Kidney (tissue), 14 donors: Measurements from ENCODE around the gene PPP6R3. TPM values are rescaled to one million over a fixed set of nuclear protein-coding genes. Genes with fewer than 3 reads are reported as not detected.

Source experiments
- DNase-seq, 5 donors: peaks; one replicate each; pipeline ENCODE4 v3.0.0-alpha.2; 2013 to 2020
- FAIRE-seq: peaks from 2 replicates; lab custom pipeline; 2012; peaks lifted over from hg19 to GRCh38; lab: Jason Lieb, UNC
- H3K27ac ChIP-seq, 2 donors: one replicate each; pipeline ENCODE4 v1.7.0; 2013; ENCODE audit warnings: low read depth in 2 of 2, low read length in 2 of 2, inconsistent platforms in 1 of 2
- H3K27me3 ChIP-seq: one replicate; pipeline ENCODE4 v1.7.1; 2013; ENCODE audit warnings: low read length, inconsistent platforms; ENCODE audit not compliant: control insufficient read depth, insufficient read depth
- H3K36me3 ChIP-seq, 3 donors: one replicate each; pipeline versions ENCODE4 v1.7.0 to v1.7.1; 2013; ENCODE audit warnings: low read length in 3 of 3, control low read depth in 1 of 3, inconsistent platforms in 1 of 3; ENCODE audit not compliant: insufficient read depth in 3 of 3, control insufficient read depth in 2 of 3
- H3K4me1 ChIP-seq, 3 donors: one replicate each; pipeline versions ENCODE4 v1.7.0 to v1.7.1; 2013; ENCODE audit warnings: low read length in 3 of 3, inconsistent platforms in 1 of 3, low read depth in 1 of 3; ENCODE audit not compliant: control insufficient read depth in 2 of 3, insufficient read depth in 2 of 3
- H3K4me3 ChIP-seq, 3 donors: one replicate each; pipeline versions ENCODE4 v1.7.0 to v1.8.1; 2013; ENCODE audit warnings: low read length in 3 of 3, control low read depth in 1 of 3, inconsistent platforms in 1 of 3
- H3K9ac ChIP-seq, 3 donors: one replicate each; pipeline versions ENCODE4 v1.7.0 to v1.7.1; 2013; ENCODE audit warnings: low read length in 3 of 3, control low read depth in 1 of 3, inconsistent platforms in 1 of 3
- H3K9me3 ChIP-seq, 3 donors: one replicate each; pipeline versions ENCODE4 v1.7.0 to v1.7.1; 2013; ENCODE audit warnings: low read length in 3 of 3, control low read depth in 1 of 3, inconsistent platforms in 1 of 3; ENCODE audit not compliant: control insufficient read depth in 2 of 3, insufficient read depth in 1 of 3
- intact Hi-C: fragments of 100-400 bp; cut with DNase I; formaldehyde crosslinking; loops from one replicate; pipeline ENCODE4 v1.11.1; 2022
- polyA plus RNA-seq: library from polyadenylated mRNA; stranded (reverse); fragments of 350-450 nt; fragmentation: Illumina TruSeq; extraction: RNeasy Lipid Tissue Mini Kit (QIAGEN cat#74804); gene quantifications from one replicate; pipeline ENCODE4 v1.2.3, GENCODE V29; 2014; ENCODE audit warnings: low read depth, low replicate concordance; ENCODE audit not compliant: insufficient read depth
- total RNA-seq: library from RNA; stranded (reverse); fragmentation: NEBNext Ultra II Directional; extraction: Animal tissue kit (Norgen Biotek cat#: 25700); gene quantifications from one replicate; pipeline ENCODE4 v1.2.1, GENCODE V29; 2021
- TF ChIP-seq, protein P1 (sequence below): IDR thresholded peaks from 3 replicates; pipeline ENCODE4 v1.5.1; 2012; ENCODE audit warnings: mild to moderate bottlenecking, moderate library complexity, borderline replicate concordance; ENCODE audit not compliant: insufficient read depth; ENCODE audit errors: extremely low read depth
- donor health status: control.
- donor health status: control.
- donor health status: control.
- donor health status: control.
- donor health status: control.
- donor health status: DM: yes; HTN: yes; CAD: no.
- donor health status: Normal renal cell carcinoma (clear cell type).

PPP6R3 gene
- total and polyA plus RNA-seq, 2 donors from 2014 or later, result 30.3 to 108 TPM

GRCh38 chr11:68584991-68585524, 124.5 kb downstream of the PPP6R3 start:
- no peaks in the 10 kb centered on the region for H3K27me3 ChIP-seq
- intact Hi-C loops, result no loop called here
- no peak for FAIRE-seq
- no peak overlapping the region for H3K9ac ChIP-seq
- TF ChIP-seq, protein P1, sequence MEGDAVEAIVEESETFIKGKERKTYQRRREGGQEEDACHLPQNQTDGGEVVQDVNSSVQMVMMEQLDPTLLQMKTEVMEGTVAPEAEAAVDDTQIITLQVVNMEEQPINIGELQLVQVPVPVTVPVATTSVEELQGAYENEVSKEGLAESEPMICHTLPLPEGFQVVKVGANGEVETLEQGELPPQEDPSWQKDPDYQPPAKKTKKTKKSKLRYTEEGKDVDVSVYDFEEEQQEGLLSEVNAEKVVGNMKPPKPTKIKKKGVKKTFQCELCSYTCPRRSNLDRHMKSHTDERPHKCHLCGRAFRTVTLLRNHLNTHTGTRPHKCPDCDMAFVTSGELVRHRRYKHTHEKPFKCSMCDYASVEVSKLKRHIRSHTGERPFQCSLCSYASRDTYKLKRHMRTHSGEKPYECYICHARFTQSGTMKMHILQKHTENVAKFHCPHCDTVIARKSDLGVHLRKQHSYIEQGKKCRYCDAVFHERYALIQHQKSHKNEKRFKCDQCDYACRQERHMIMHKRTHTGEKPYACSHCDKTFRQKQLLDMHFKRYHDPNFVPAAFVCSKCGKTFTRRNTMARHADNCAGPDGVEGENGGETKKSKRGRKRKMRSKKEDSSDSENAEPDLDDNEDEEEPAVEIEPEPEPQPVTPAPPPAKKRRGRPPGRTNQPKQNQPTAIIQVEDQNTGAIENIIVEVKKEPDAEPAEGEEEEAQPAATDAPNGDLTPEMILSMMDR, result no peak
- H3K9me3 ChIP-seq, result no peaks in the 10 kb centered on the region
- H3K36me3 ChIP-seq, result peaks cover 0 to 51% (median 27%) of the 10 kb centered on the region in 3 donors
- no peak for DNase-seq
- no peak overlapping the region for H3K4me3 ChIP-seq
- peaks cover 0 to 2% (median 0%) of the 10 kb centered on the region in 3 donors for H3K4me1 ChIP-seq
- H3K27ac ChIP-seq, result no peak overlapping the region

DNA sequence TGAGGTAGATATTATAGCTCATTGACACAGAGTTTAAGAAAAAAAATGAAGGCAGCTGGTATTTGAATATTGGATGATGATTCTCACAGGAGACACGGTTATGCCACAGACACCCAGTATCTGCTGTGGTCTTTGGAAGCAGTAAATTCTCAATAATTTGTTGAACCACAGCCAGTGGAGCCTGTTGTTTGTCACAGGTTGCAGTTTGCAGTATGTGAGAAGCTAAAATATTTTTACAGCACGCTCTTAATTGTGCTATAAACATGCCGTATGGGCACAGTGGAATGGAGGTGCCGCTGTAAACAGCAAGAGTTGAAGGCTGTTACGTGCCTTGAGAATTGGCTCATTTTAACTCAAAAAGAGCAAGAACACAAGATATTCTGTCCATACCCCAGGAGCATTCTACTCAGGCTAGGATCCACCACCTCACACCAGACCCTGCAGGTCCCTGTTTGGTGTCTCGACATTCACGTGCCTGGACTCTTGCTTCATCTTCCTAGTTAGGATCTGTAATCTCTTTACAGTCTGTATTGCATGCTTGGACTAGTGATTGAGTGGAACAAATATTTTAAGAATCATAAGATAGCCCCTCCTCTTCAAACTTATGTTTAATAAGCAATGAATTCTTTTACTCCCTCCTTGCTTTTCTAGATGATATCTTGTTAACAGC, 129.1 kb downstream of the PPP6R3 start:
- Histone ChIP-seq H3K27me3 (no peaks in the 10 kb centered on the region), H3K9ac (no peak overlapping the region), H3K36me3 (peaks cover 6 to 67% (median 41%) of the 10 kb centered on the region in 3 donors), H3K27ac (no peak overlapping the region), H3K4me3 (no peak overlapping the region), H3K9me3 (no peaks in the 10 kb centered on the region), H3K4me1 (no peaks in the 10 kb centered on the region)
- DNase-seq (no peak), FAIRE-seq (no peak)
- intact Hi-C loops, result no loop called here
- TF ChIP-seq, protein P1, result no peak

DNA sequence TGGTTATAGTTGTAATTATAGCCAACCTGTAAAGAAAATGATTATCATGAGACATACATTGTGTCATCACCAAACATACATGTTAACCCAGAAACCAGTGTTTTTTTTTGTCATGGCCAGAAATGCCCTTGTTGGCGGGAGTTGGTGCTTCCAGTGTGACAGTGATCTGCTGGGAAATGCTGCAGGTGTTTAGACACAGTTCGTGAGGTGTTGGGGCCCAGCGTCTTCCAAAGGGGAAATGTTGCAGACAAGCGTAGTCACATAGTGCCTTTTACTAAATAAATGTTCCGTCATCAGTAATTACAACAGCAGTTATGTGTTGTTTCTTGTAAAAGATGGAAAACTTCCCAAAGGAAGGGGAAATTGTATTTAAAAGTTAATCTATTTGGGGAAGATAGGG, 131.2 kb downstream of the PPP6R3 start:
- Histone ChIP-seq H3K4me3 (no peak overlapping the region), H3K36me3 (peaks cover 13 to 58% (median 43%) of the 10 kb centered on the region in 3 donors), H3K27me3 (no peaks in the 10 kb centered on the region), H3K9ac (no peak overlapping the region), H3K9me3 (no peaks in the 10 kb centered on the region), H3K27ac (no peak overlapping the region), H3K4me1 (no peaks in the 10 kb centered on the region)
- intact Hi-C loops, result no loop called here
- DNase-seq, result no peak
- no peak for FAIRE-seq
- TF ChIP-seq, protein P1, result no peak
